Activated CD8-positive, alpha-beta memory T cell treated with anti-CD3 and anti-CD28 coated beads, Interleukin-2, amount 50 U/mL, for 24 hours (primary cell): ENCODE results near the gene VIPR2.

Source experiments
- DNase-seq: peaks from one replicate; pipeline ENCODE4 v3.0.0-alpha.2; 2020; ENCODE audit errors: extremely low read depth

Gene VIPR2

DNA sequence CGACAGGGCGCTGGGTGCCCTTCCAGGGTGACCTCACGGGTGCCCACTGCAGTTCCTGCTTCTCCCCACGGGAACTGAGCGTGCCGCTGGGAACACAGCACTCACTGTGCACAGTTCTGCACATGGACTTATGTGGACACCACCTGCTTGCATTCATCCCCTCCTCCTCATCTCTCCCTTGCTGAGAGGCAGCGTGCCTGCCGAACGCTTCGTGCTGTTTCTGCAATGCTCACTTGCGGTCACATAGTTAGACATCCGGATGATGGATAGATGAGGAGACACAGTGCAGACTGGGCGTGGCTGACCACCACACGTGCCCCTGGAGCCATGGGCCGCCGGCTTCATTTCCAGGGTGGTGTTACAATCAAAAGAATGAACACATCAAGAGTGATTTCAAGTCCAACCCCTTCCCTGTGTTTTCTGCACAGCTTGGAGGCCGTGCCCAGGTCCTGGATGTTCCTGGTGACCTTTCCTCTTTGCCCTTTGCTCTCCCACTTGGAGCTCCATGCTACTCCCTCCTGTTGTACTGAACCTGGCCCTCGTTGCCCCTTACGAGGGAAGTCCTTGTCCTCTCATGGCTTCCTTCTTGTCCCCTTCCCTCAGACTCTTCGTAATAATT is 119.4 kb downstream of the VIPR2 start:
- DNase-seq = no peak

DNA sequence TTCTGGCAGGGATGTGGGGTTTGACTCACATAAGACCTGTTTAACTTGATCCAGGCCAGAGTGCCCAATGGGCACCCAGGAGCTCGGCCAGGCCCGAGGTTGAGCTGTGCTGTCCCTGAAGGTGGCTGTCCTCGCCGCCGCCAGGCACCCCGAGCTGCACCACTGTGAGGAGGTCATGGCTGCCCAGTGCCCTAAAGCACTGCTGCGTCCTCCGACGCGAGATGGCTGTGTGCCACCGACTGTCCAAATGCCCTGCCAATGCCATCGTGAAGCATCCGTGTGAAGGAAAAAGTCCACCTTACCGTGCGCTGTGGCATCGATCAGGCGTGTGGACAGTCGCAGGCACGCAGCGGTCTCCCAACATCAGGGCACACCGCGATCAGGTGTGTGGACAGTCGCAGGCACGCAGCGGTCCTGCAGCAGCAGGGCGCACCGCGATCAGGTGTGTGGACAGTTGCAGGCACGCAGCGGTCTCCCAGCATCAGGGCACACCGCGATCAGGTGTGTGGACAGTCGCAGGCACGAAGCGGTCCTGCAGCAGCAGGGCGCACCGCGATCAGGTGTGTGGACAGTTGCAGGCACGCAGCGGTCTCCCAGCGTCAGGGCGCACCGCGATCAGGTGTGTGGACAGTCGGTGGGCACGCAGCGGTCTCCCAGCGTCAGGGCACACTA is 120.3 kb downstream of the VIPR2 start:
- DNase-seq = no peak

DNA sequence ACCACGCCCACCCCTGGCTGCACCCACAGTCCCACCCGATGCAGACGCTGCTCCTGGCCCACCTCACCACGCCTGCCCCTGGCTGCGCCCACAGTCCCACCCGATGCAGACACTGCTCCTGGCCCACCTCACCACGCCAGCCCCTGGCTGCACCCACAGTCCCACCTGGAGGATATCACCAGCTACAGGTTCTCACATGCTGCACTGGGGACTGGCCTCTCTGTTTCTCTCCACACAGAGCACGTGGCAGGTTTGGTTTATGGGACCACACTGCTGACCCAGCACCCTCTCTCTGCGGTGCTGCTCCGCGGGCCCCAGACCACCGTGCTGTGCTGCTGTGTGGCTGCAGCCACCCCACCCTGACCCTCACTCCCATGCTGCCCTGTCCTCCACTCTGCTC is 120.9 kb downstream of the VIPR2 start:
- no peak for DNase-seq

DNA sequence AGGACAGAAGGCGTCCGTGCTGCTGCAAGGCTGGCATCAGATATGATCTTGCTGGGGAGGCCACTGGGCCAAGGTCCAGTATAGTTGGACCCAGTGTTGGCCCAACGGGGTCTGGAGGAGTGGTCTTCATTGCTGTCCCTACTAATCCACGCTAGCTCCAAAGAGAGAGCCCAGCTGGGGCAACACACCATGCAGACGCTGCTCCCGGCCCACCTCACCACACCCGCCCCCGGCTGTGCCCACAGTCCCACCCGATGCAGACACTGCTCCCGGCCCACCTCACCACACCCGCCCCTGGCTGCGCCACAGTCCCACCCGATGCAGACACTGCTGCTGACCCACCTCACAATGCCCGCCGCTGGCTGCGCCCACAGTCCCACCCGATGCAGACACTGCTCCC is 121.5 kb downstream of the VIPR2 start:
- no peak for DNase-seq

DNA sequence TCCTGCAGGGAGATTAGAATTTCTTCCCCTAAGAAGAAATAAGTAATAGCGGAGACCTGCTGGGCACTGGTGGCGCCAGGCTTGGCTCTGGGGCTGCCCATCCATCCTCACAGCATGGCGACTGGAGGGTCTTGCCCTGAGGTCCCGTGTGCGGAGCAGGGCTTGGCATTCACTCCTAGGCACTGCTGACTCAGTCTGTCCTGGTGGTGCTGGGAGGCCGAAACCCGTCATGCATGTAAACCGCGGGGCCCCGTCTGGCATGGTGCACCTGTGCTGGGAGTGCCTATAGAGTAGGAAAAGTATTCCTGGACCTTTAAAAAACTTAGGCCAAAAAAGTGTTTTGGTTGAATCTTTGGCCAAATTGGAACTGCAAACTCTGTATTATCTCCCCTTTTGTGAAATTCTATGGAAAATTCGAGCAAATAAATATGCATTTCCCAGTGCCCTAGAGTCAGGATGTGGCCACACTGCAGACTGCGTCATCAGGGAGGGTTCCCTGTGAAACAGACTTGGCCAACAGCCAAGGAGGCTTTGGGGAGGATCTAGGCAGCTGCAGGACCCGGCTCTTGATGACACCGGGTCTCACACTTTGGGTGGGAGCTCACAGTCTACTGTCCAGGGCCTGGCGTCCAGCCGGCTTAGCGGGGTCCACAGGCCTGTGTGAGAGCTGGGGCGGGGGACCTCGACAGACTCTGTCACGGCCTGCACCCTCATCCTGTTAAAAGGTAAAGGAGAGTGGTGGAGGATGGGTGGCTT is 122.3 kb downstream of the VIPR2 start:
- DNase-seq = no peak

DNA sequence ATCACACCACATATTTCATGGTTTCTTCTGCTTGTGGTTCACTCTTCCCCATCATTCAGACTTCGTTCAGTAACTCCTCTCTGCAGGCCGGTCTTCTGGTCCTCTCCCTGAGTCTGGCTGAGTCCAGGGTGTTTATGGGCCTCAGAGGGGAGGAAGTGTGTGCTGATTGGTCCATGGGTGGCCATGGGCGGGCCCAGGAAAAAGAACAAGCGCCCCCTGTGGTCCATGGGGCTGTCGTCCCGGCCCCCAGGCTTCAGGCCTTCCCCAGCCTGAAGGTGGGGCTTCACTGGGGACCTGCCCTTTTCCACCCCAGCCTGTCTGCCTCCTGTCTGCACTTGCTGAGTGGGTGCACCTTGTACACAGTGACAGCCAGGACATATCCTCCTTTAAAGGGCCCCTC is 123.7 kb downstream of the VIPR2 start:
- no peak for DNase-seq

DNA sequence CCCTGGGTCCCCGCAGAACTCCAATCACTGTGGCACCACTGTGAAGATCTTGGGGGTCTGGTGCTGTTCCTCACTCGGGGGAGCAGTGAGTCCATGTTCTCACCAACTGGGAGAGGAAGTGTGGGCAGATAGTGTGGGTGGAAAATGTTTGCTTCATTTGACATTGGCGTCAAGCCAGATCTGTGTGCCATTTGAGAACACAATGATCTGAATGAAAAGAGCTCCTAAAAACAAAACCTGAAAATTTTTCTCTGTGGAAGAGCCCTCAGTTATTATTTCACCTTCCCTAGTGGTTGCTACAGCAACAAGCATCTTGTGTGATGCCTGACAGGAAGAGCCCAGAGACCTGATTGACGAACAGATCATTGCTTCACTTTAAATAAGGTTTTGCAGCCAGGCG is 125.6 kb downstream of the VIPR2 start:
- no peak for DNase-seq

DNA sequence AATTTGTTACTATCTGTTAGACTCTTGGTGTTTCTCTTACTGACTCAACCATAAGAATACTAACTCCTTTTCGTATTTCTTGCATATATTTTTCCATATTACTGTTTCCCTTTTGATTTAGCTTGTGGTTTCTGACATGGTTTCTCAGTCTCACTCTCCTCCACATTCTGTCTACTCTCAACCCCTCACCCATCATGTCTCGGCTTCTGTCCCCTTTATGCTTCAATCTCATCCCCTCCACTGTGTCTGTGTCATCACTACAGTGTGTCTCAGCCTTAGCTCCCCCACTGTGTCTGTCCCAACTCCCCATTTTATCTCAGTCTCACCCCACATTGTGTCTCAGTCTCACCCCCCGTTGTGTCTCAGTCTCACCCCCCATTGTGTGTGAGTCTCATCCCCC is 126.9 kb downstream of the VIPR2 start:
- DNase-seq = no peak

DNA sequence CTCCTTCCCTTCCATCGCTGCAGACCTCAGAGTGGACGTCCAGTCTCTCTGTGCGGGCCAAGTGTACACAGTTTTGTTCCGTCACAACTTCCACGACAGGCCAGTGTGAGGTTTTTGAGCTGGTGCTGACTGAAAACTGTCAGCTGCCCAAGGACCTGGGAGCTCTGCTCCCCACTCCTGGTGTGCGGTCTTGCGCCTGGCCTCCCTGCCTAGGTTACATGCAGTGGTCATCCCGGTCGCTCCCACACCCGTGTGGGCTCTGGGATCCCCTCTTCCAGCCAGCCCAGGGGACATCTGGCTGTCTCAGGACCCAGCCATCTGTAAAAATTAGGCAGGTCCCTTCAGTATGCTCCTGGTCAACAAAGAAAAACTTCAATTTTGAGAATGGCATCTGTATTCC is 127.5 kb downstream of the VIPR2 start:
- no peak for DNase-seq

DNA sequence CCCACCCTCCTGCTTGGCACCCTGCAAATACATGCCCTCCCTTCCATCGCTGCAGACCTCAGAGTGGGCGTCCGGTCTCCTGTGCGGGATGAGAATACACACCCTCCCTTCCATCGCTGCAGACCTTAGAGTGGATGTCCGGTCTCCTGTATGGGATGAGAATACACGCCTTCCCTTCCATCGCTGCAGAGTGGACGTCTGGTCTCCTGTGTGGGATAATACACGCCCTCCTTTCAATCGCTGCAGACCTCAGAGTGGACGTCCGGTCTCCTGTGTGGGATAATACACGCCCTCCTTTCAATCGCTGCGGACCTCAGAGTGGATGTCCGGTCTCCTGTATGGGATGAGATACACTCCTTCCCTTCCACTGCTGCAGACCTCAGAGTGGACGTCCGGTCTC is 128.1 kb downstream of the VIPR2 start:
- no peak for DNase-seq

DNA sequence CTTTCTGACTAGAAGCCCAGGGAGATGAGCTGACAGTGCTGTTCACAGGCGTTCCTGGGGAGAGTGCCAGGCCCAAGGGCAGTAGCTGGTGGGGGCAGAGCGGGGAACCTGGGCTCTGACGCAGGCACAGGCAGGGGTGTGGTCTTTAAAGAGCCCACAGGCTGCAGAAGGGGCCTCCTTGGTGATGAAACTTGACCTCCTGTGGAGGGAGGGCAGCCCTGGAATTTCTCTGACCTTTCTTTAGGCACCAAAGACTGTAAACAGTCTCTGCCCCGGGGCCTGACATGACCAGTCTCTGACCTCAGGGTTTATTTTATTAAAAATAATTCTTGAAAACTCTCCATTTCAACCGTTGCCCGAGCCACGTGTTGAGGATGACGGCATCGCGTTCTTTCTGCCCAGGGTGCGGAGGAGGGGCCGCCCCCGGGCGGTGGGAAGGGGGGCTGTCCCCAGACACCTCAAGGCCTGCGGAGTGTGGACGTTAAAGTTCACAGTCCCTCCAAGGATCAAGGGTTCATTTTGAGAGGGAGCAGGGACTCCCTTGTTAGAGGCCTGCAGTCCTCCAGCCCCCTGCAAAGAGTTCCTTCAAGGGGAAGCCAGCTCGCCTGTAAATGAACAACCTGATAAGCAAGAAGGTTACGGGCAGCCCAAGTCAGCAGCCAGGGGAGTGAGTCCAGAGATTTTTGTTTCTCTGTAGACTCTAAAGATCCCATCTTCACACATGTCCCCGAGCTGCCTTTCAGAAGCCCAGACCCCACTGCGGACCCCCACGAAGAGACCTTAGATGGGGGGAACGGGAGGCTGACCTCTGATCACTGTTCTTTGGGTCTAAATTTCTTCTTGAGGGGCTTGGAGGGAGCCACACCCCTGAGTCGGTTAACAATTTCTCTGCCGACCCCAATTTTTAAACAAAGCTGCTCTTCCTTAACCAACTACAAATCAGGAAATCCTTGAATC is 128.9 kb downstream of the VIPR2 start:
- DNase-seq = no peak

DNA sequence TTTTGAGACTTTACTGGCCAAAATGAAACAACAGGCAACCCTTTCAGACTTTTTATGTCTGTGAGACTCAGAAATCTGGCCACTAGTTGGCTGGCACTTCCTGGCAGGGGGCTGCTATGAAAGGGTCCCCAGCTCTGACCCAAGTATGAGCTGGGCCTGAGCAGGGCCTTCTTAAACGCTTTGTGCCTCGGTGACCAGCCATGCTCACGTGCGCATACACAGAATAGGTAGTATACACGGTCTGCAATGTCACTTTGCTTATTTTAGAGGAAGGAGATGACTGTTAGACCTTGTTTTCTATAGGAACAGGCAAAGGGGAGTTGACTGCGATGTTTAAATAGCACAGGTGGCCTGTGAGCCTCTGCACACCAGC is 129.6 kb downstream of the VIPR2 start:
- no peak for DNase-seq

DNA sequence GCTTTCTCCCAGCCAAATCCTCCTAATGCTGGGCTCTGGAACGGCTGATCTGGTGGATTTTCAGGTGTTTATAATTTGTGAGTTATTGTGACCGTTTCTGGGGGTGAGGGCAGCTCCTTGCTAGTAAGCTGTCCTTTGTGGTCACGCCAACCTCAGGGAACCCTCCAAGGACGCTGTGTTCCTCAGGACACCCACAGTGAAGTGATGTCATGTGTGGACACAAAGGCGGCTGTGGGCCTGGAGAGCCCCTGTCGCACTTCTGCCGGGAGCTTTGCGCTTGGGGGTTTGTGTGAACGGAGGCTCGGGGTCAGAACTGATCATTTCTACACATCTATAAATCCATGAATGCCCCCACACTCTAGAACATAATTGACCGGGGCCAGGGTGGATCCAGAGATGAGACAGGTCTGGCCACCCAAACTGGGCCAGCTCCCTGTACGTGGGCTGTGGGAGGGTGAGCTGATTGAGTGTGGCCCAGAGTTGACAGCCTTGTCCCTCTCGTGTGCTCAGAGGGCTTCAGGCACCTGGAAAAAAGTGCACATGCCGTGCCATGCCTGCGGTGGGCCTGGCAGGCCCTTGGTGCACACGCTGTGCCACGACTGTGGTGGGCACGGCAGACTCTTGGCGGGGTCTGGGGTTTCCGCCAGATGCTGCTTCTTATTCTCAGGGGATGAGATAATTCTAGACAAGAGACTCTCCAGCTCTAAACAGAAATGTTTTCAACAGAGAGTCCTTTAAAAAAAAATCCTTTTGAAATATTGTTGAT is 130.2 kb downstream of the VIPR2 start:
- no peak for DNase-seq

DNA sequence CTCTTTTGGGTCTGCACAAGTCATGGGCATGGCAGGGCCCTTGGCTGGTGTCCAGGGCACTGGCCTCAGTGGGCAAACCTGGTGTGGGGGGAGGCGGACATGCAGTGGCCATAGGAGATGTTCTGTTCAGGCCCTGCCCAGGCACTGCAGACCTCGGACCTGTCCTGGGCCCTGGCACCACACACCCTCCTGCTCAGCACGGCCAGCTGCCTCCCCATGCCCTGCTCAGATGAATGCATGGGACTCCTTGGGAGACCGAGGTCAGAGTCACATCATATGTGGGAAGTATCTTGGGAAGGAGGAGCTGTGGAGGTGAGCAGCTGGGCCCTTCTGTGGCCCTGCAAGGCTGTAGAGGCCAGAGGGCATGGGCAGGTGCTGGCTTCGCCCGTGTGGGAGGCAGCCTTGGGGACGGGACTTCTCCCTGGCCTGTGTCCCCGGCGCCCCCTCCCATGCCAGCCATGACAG is 130.8 kb downstream of the VIPR2 start:
- DNase-seq = no peak

DNA sequence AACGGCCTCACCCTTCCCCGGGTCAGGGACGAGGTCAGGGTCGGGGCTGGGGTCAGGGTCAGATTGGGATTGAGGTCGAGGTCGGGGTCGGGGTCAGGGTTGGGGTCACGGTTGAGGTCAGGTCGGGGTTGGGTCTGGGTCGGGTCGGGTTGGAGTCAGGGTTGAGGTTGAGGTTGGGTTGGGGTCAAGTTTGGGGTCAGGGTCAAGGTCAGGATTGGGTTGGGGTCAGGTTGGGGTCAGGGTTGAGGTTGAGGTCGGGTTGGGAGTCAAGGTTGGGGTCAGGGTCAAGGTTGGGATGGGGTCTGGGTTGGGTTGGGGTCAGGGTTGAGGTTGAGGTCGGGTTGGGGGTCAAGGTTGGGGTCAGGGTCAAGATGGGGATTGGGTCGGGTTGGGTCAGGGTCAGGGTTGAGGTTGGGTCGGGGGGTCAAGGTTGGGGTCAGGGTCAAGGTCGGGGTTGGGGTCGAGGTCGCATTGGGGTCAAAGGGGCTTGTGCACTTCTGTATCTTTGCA is 131.4 kb downstream of the VIPR2 start:
- DNase-seq = no peak

DNA sequence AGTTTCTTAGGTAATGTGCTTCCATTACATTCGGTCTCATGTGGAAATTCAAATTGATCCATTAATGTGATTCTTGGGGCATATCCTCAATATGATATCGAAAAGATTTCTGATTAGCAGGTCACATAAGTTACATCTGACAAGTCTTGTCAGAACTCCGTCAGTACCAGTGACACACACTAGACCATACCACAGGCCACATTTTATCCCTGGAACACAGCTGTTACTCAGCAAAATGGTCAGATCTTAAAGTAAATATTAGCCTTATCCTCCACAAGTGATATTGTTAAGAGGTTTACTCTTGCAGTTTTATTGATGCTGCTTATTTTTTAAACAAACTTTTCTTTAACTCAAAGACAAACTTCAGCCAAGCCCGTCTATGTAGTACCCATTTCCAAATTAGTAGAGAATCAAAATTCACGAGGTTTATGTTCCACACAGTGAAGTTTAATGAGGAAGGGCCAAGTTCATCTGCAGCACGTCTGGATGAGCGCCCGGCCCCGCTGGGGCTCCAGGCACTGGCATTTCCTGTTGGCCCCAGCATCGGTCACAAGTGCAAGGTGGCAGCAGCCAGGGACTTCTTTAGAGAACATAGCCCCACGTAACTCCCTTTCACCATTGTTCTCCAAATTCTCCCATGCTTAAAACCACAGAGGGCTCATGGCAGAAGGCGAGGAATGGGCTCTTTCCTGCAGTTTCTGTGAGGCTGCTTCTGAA is 132.2 kb downstream of the VIPR2 start:
- no peak for DNase-seq

DNA sequence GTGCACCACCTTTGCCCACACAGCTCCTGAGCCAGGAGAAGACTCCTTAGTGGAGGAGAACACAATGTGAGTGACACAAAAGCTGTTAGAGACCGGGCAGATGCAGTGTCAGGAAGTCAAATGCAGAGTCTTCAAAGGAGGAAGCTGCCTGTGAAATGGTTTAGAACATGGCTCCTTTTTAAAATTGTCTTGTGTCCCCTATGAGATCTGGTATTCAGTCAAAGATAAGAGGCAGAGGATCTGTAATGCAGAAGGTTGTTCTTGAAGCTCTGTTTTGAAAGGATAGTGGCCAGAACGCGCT is 133.0 kb downstream of the VIPR2 start:
- no peak for DNase-seq

DNA sequence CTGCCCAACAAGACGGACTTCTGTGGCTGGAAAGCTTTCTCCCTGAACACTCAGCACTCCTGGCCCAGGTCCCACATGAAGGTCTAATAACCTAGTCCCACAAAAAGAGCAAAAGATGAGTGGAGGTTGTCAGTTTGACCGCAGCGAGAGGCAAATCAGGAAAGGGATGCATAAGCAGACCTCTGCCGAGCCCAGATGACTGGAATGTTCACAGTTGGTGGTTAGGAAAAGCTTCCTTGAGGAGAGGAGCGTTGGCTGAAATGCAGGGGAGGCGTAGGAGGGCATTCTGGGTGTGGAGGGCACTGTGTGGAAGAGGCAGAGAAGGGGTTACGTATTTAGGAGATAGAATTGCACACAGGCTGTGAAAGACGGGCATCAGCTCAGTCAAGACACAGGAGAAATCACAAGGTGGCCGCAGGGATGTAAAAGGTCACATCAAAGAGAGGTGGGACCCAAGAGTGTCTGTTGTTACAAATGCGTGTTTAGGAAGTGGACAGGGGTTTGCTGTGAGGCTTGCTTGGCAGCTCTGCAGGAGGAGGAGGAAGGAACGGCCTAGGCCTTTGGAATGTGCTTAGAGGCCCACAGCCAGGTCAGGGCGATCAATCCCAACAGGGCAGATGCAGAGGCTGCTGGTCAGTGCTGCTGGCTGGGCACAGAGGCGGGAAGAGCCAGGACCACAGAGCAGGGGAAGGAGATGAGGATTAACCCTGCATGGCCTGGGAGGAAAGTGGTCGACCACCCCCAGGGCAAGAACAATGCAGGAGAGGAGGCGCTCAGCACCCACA is 133.5 kb downstream of the VIPR2 start:
- DNase-seq = no peak

DNA sequence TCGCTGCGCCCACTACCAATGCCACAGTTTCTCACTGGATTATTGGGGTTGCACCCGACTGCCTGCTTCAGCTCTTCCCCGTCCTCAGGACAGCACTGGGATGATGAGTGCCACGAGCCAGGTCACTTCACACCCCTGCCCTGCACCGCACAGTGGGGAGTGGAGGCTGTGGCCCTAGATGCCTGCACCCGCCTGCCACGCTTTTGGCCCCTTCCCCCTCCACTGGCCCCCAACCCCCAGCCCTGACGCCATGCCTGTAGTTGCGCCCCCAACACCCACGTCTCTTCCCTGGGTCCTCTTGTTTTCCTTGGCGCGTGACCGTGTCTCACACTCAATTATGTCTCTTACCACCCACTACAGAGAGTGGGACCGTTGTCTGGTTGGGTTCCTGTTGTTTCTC is 134.3 kb downstream of the VIPR2 start:
- DNase-seq = no peak

DNA sequence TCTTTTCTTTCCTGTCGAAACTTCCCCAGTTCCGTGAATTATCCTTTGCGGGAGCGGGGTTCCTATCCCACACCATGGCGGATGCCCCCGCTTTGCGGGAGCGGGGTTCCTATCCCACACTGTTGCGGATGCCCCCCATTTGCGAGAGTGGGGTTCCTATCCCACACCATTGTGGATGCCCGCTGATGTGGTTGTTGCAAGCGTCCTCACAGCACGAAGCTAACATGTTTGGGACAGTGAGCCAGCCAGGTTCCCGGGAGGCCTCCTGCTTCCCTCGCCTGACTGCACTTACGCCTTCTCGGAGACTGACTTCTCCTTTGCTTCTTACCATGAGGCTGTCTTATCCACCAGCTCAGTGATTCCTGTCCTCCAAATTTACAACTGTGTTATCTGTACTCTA is 134.7 kb downstream of the VIPR2 start:
- no peak for DNase-seq
